ENCODE measurements around the gene MAMLD1.
A peak's percentile ranks its signal among the peaks of the same experiment; 100 is the strongest.

MAMLD1 gene

GRCh38 chrX:150463566-150463965 is 100.4 kb downstream of the MAMLD1 start:
- DNase-seq, result no peak

GRCh38 chrX:150464001-150464400 is 100.9 kb downstream of the MAMLD1 start:
- DNase-seq, result no peak

DNA sequence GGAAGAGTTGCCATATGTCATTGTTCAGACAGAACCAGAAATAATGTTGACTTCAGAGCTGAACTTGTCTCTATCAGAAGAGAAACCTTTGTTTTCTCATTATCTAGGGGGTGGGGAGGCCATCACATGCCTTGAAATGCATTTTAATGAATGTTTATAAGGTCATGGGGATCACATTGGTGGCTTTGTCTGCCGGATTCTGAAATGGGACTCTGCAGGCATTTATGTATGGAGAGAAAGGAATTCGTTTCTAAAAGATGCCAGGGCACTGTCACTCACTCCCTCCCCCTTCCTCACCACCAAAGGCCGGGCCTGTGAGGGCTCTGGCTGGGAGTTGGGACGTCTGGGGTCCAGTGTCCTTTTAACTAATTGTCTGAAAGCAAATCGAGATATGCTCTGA is 102.2 kb downstream of the MAMLD1 start:
- DNase-seq, result no peak

GRCh38 chrX:150465881-150466775 is 103.0 kb downstream of the MAMLD1 start:
- DNase-seq, result no peak

DNA sequence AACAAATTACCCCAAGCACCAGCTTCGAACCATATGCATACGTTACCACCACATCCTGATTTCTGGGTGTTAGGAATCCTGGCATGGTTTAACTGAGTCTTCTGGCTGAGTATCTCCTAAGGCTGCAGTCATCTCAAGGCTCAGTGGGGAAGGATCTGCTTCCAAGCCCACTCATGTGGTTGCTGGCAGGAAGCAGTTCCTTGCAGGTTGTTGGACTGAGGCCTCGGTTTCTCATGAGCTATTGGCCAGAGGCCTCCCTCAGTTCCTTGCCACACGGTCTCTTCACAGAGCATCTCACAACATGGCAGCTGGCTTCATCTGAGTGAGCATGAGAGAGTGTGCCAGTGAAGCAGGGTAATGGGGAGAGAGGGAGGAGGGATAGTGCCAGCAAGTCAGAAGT is 109.2 kb downstream of the MAMLD1 start:
- no peak for DNase-seq

GRCh38 chrX:150473371-150473770 is 110.3 kb downstream of the MAMLD1 start:
- no peak for DNase-seq

DNA sequence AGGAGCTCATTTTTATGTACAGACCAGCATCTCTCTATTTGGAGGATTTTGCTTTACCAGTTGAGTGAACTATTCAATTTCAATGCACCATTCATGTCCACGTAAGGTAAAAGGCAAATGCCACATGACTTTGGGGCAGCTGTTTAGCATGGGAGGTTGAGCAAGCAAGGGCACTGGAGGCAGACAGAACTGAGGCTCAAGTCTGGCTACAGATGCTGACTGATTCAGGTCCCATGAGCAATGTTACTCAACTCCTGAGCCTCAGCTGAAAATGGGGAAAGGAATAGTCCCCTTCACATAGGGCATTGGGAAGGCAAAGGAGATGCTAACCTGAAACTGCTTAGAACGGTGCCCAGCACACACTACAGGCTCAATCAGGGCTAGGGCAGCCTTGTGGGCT is 112.3 kb downstream of the MAMLD1 start:
- DNase-seq, result no peak

DNA sequence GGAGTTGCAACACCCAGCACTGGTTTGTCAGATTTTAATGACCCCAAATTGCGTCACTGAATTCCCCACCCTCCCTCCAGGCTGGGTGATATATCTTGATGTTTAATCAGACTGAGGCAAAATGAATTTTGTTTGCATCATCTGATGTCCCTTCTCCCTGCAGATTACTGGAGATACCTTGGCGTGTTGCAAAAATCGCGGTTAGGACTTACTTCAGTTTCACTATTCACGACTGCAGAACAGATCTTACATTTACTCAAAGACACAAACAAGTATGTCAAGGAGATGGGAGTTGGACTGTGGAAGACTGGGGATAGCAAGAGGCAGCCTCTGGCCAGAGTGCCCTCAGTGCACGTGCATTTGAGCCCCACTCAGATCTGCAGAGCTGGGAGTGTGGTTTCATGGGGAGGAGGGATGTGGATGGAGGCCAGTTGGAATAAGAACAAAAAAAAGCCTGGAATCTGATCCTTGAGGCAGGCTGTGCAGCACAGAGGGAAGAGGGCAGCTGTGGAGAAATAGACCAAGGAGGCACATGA is 113.1 kb downstream of the MAMLD1 start:
- no peak for DNase-seq

- DNase-seq, result no peak
These were observed 114.3 kb downstream of the MAMLD1 start for GRCh38 chrX:150477371-150477770.

DNA sequence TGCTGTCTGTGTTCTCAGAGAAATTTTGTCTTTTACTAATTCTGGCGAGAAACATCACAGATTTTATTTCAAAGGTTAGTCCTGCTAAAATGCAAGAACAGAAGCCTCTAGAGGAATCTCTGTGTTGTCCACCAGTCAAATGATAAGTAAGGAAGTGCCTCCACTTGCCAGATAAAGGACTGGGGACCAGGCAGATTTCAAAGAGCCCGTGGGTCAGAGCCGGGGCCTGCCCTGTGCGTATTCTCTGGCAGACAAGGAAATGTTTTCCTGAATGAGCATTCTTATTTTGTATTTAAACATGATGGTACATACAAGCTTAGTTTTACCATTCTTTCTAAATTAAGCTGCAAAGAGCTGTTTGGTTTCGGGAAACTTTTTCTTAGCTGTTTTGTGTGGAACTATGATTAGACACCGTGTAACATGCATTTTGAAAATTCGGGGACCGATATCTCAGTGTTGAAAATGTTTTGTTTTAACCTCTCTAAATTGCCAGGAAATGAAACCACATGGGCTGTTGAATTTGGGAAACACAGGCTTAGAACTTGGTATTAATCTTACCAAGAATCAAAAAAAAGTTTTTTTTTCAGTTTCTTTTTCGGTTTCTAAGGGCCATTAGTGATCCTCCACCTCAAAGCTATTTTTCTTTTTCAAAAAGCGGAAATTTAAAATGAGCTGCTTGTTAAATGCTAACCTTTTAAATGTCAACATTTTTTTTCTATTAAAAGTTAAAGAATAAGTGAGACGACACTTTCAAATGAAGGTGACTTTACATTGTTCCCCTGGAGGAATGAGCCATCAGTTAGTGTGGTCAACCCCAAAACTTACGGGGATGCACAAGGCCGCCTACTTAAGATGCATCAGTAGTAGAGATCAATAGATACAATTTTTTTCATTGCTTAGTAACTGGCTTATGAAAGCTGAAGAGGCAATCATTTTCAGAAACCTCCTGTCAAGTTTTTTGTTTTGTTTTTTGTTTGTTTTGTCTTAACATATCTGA is 115.7 kb downstream of the MAMLD1 start:
- no peak for DNase-seq

GRCh38 chrX:150482537-150483206 is 119.6 kb downstream of the MAMLD1 start:
- DNase-seq, result peak; percentile 44

DNA sequence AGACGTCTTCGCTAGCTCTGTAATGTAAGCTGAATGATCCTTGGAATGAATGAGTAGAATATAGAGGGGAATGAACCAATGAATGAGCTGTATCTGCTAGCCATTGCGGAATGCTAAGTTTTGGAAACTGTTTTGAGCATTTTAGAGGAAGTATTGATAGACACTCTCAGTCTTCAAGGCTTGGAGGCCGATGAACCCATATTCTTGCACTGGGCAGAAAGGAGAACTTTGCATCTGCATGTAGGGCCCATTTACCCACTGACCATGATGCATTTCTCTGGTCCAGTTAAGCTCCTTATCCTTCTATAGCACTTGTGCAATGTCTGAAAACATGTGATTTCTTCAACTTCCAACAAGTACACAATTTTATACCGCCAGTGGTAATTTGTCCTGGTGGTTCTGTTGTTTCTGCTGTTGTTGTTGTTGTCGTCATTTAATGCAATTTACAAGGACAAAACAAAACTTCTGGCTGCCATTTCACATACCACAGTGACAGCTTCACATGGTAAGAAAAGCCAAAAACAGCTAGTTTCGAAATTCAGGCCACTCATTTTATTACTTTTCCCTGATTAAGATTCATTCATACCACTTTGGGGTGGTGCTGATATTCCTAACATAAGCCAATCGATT is 120.4 kb downstream of the MAMLD1 start:
- DNase-seq, result no peak

DNA sequence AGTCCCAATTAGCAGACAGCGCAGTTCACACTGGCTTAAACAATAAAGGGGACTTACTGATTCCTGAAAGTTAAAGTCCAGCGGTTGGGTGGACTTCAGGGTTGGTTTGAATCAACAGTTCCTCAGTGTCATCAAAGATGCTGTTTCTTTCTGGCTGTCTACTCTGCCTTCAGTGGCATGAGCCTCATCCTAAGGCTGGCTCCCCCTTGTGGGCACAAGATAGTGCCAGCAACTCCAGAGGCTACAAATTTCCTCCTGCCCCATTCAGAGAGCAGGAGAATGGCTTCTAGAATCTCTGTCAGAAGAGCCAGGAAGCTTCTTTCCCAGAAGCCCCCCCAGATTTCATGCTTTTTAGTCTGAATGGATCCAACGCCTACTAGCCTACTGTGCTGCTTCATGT is 122.9 kb downstream of the MAMLD1 start:
- peak; percentile 23 for DNase-seq

GRCh38 chrX:150487369-150488094 is 124.4 kb downstream of the MAMLD1 start:
- no peak for DNase-seq

- no peak for DNase-seq
These were observed 126.4 kb downstream of the MAMLD1 start for GRCh38 chrX:150489359-150490015.

DNA sequence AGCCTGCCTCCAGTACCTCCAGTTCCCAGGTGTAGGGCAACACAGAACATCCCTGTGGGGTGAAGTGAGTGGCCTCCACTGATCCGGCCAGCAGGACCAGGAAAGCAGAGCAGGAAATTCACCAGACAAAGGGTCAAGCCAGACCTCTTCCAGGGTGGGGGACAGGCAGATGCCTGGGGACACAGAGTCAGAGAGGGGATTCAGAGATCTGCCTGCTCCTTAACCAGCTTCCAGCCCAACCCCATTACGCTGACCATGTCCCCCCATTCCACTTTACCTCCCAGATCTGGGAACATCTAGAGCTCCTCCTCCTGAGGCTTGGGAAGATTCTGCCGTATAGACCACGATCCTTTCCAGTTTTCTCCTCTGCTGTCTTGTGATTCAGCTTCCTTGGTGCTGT is 132.4 kb downstream of the MAMLD1 start:
- DNase-seq, result no peak

DNA sequence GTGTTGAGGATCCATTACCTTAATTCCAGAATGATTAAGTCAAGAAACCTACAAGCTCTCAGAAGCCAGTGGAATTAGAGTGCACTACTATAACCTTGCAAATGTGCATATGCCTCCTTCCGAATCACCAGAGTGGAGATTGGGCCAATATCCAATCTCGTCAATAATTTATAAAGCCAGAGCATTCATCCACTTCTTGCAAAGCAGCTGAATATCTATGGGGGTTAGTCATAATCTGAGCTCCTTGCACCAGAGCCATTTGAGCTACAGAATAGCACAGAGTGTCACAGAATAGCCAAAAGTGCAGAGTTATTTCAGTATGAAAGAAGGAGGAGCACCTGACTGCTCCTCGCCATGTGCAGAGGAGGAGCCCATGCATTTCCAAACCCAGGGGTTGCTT is 136.1 kb downstream of the MAMLD1 start:
- no peak for DNase-seq

DNA sequence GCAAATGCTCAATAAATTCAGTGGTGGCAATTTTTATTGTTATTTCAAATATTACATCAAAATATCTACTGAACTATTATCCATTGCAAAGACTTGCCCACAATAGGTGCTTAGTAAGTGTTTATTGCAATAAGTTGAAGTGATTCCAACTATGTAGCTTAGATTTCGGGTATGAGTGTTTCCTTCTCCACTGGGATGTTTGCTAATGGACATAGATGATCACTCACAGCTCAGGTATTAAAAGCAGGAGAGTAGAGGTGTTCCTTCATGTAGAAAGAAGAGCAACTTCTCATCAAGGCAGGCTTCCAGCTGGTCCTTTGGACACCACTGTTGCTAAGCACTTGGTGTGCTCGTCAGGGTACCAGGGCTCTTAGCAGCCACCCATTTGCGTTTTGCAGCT is 139.0 kb downstream of the MAMLD1 start:
- DNase-seq, result no peak

GRCh38 chrX:150502979-150503897 is 140.1 kb downstream of the MAMLD1 start:
- no peak for DNase-seq

- DNase-seq, result no peak
These were observed 140.7 kb downstream of the MAMLD1 start for GRCh38 chrX:150503898-150504219.

Data from amniotic stem cell (primary cell).